RWPE2 (cell line): ENCODE measurements around the gene OR4K2.

Source experiments
- ATAC-seq: fragments of 200-7000 bp; cut with Tn5 transposase; 3 replicates; pipeline ENCODE4 v1.9.1; 2021; ENCODE audit warnings: low read depth
- DNase-seq: peaks from one replicate; pipeline ENCODE4 v3.0.0-alpha.2; 2020; ENCODE audit warnings: low spot score
- H3K27ac ChIP-seq: fragments of 450-650 bp; 2 replicates; pipeline ENCODE4 v1.5.1; 2017; ENCODE audit warnings: mild to moderate bottlenecking; ENCODE audit not compliant: poor library complexity, severe bottlenecking
- H3K27me3 ChIP-seq: fragments of 250-450 bp; sonication (Bioruptor Pico); 2 replicates; pipeline ENCODE4 v1.5.1; 2021; ENCODE audit warnings: mild to moderate bottlenecking, moderate library complexity; ENCODE audit not compliant: insufficient read depth, poor library complexity, severe bottlenecking
- H3K36me3 ChIP-seq: fragments of 250-450 bp; sonication (Bioruptor Pico); 2 replicates; pipeline ENCODE4 v1.5.1; 2020; ENCODE audit warnings: low read depth, mild to moderate bottlenecking, moderate library complexity
- H3K4me1 ChIP-seq: fragments of 250-450 bp; sonication (Bioruptor Pico); 2 replicates; pipeline ENCODE4 v1.5.1; 2021; ENCODE audit warnings: mild to moderate bottlenecking, moderate library complexity; ENCODE audit not compliant: insufficient read depth, poor library complexity, severe bottlenecking
- H3K4me3 ChIP-seq: fragments of 250-450 bp; sonication (Bioruptor Pico); 2 replicates; pipeline ENCODE4 v1.5.1; 2021; ENCODE audit warnings: mild to moderate bottlenecking, moderate library complexity; ENCODE audit not compliant: severe bottlenecking
- H3K9me3 ChIP-seq: fragments of 250-450 bp; sonication (Bioruptor Pico); 2 replicates; pipeline ENCODE4 v1.5.1; 2021; ENCODE audit warnings: mild to moderate bottlenecking, moderate library complexity; ENCODE audit not compliant: severe bottlenecking
- CTCF ChIP-seq: fragments of 450-650 bp; IDR thresholded peaks from one replicate; pipeline ENCODE4 v1.5.1; 2017; ENCODE audit warnings: mild to moderate bottlenecking, moderate library complexity; ENCODE audit not compliant: poor library complexity, severe bottlenecking

OR4K2 gene

GRCh38 chr14:19917955-19918518, 43.1 kb downstream of the OR4K2 start:
- ATAC-seq (no peak), DNase-seq (no peak)
- H3K9me3 ChIP-seq, result no peaks in the 10 kb centered on the region
- H3K4me1 ChIP-seq, result no peaks in the 10 kb centered on the region
- no peak for TF ChIP-seq CTCF
- no peak overlapping the region for H3K27ac ChIP-seq
- H3K4me3 ChIP-seq, result no peak overlapping the region
- H3K36me3 ChIP-seq, result no peaks in the 10 kb centered on the region
- H3K27me3 ChIP-seq, result peaks cover 5% of the 10 kb centered on the region

GRCh38 chr14:19918553-19919264, 43.8 kb downstream of the OR4K2 start:
- DNase-seq (no peak), ATAC-seq (peak; percentile 38; the same call in 1 of the 3 replicates)
- Histone ChIP-seq H3K4me1 (no peaks in the 10 kb centered on the region), H3K36me3 (no peaks in the 10 kb centered on the region), H3K27ac (no peak overlapping the region), H3K9me3 (no peaks in the 10 kb centered on the region), H3K4me3 (no peak overlapping the region), H3K27me3 (peaks cover 9% of the 10 kb centered on the region)
- TF ChIP-seq CTCF, result no peak

- DNase-seq (no peak), ATAC-seq (no peak)
- TF ChIP-seq CTCF, result no peak
- peaks cover 9% of the 10 kb centered on the region for H3K27me3 ChIP-seq
- H3K4me3 ChIP-seq, result no peak within 1 kb of the TSS
- no peaks in the 10 kb centered on the region for H3K4me1 ChIP-seq
- no peaks in the 10 kb centered on the region for H3K9me3 ChIP-seq
- H3K27ac ChIP-seq, result no peak within 1 kb of the TSS
- H3K36me3 ChIP-seq, result no peaks in the 10 kb centered on the region
These were observed 45.2 kb downstream of the OR4K2 start, which contains the start of gene OR4K5 for GRCh38 chr14:19920021-19920657. TSS of gene OR4K5 (plus strand) at chr14:19920607. CDS start at chr14:19920607, 0 bp downstream.

GRCh38 chr14:19930617-19931016, 55.7 kb downstream of the OR4K2 start, which contains the start of gene OR4K1:
TSS of gene OR4K1 (plus strand) at chr14:19930917. CDS start at chr14:19935667, 4,750 bp downstream.
- ATAC-seq, result no peak
- Histone ChIP-seq H3K9me3 (no peaks in the 10 kb centered on the region), H3K27me3 (peaks cover 26% of the 10 kb centered on the region), H3K36me3 (no peaks in the 10 kb centered on the region), H3K27ac (no peak within 1 kb of the TSS), H3K4me3 (no peak within 1 kb of the TSS), H3K4me1 (no peaks in the 10 kb centered on the region)
- no peak for TF ChIP-seq CTCF
- no peak for DNase-seq
